ENCODE data around the gene USP15.

USP15 gene

GRCh38 chr12:62323386-62323785, 63.2 kb downstream of the USP15 start:
- peaks cover 3% of the 10 kb centered on the region; the same call in 1 of the 2 replicates for H3K36me3 ChIP-seq (replicated peaks; ENCODE audit: insufficient read depth, low read length)
- H3K4me3 ChIP-seq (ENCODE audit: low read length): no peak overlapping the region
- H3K9ac ChIP-seq (ENCODE audit: low read length): no peak overlapping the region
- no peaks in the 10 kb centered on the region for H3K4me1 ChIP-seq (ENCODE audit: low read length)
- no peaks in the 10 kb centered on the region for H3K9me3 ChIP-seq (replicated peaks; ENCODE audit: insufficient read depth, low read length)
- H2AFZ ChIP-seq (ENCODE audit: low read length): no peak overlapping the region
- H3K79me2 ChIP-seq (ENCODE audit: low read length): peaks cover 13% of the 10 kb centered on the region
- H3K27ac ChIP-seq (ENCODE audit: low read length): no peak overlapping the region
- DNase-seq: no peak
- no peaks in the 10 kb centered on the region for H4K20me1 ChIP-seq (ENCODE audit: insufficient read depth, low read length)
- no peak overlapping the region for H3K4me2 ChIP-seq (ENCODE audit: low read depth, low read length)
- TF ChIP-seq CTCF (IDR thresholded peaks at IDR 0.05; ENCODE audit: low read length): no peak
- no peak for TF ChIP-seq EZH2 (optimal IDR thresholded peaks at IDR 0.05; ENCODE audit: low read depth, low read length)
- no peak for TF ChIP-seq EZH2phosphoT487 (IDR thresholded peaks at IDR 0.05; ENCODE audit: low read length)
- no peaks in the 10 kb centered on the region for H3K27me3 ChIP-seq (replicated peaks; ENCODE audit: insufficient read depth, low read length)
- no peaks in the 10 kb centered on the region for H3F3A ChIP-seq (ENCODE audit: insufficient read depth, low read length)
- H3K9me2 ChIP-seq (replicated peaks; ENCODE audit: insufficient read depth, low read length): no peaks in the 10 kb centered on the region

- H3K9ac ChIP-seq (ENCODE audit: low read length): no peak overlapping the region
- 0 out of 2 replicates have a peak, but pooled peaks cover 6% of the 10 kb centered on the region for H3K79me2 ChIP-seq (ENCODE audit: low read length)
- no peaks in the 10 kb centered on the region for H3K27me3 ChIP-seq (replicated peaks; ENCODE audit: insufficient read depth, low read length)
- DNase-seq: no peak
- no peaks in the 10 kb centered on the region; the same call in 1 of the 2 replicates for H3K36me3 ChIP-seq (replicated peaks; ENCODE audit: insufficient read depth, low read length)
- H3K27ac ChIP-seq (ENCODE audit: low read length): no peak overlapping the region
- no peaks in the 10 kb centered on the region for H4K20me1 ChIP-seq (ENCODE audit: insufficient read depth, low read length)
- no peaks in the 10 kb centered on the region for H3K9me3 ChIP-seq (replicated peaks; ENCODE audit: insufficient read depth, low read length)
- H3K4me1 ChIP-seq (ENCODE audit: low read length): no peaks in the 10 kb centered on the region
- no peaks in the 10 kb centered on the region for H3F3A ChIP-seq (ENCODE audit: insufficient read depth, low read length)
- H3K9me2 ChIP-seq (replicated peaks; ENCODE audit: insufficient read depth, low read length): no peaks in the 10 kb centered on the region
- H2AFZ ChIP-seq (ENCODE audit: low read length): no peak overlapping the region
- H3K4me2 ChIP-seq (ENCODE audit: low read depth, low read length): no peak overlapping the region
- H3K4me3 ChIP-seq (ENCODE audit: low read length): no peak overlapping the region
- TF ChIP-seq CTCF (IDR thresholded peaks at IDR 0.05; ENCODE audit: low read length) (no peak), EZH2 (optimal IDR thresholded peaks at IDR 0.05; ENCODE audit: low read depth, low read length) (no peak)
These were observed 68.2 kb downstream of the USP15 start for GRCh38 chr12:62328296-62328921.

GRCh38 chr12:62331306-62331705, 71.1 kb downstream of the USP15 start:
- Histone ChIP-seq H3K27ac (ENCODE audit: low read length) (no peak overlapping the region), H3K27me3 (replicated peaks; ENCODE audit: insufficient read depth, low read length) (no peaks in the 10 kb centered on the region), H3K4me1 (ENCODE audit: low read length) (no peaks in the 10 kb centered on the region), H3F3A (ENCODE audit: insufficient read depth, low read length) (no peaks in the 10 kb centered on the region), H2AFZ (ENCODE audit: low read length) (no peak overlapping the region), H3K9ac (ENCODE audit: low read length) (no peak overlapping the region), H4K20me1 (ENCODE audit: insufficient read depth, low read length) (no peaks in the 10 kb centered on the region), H3K36me3 (replicated peaks; ENCODE audit: insufficient read depth, low read length) (no peaks in the 10 kb centered on the region), H3K9me3 (replicated peaks; ENCODE audit: insufficient read depth, low read length) (no peaks in the 10 kb centered on the region), H3K9me2 (replicated peaks; ENCODE audit: insufficient read depth, low read length) (no peaks in the 10 kb centered on the region), H3K4me2 (ENCODE audit: low read depth, low read length) (no peak overlapping the region), H3K4me3 (ENCODE audit: low read length) (no peak overlapping the region), H3K79me2 (ENCODE audit: low read length) (0 out of 2 replicates have a peak, but pooled peaks cover 3% of the 10 kb centered on the region)
- TF ChIP-seq EZH2phosphoT487 (IDR thresholded peaks at IDR 0.05; ENCODE audit: low read length) (no peak), CTCF (IDR thresholded peaks at IDR 0.05; ENCODE audit: low read length) (no peak), EZH2 (optimal IDR thresholded peaks at IDR 0.05; ENCODE audit: low read depth, low read length) (no peak)
- DNase-seq: no peak

Data from MM.1S (cell line).